Activated T-cell treated with anti-CD3 and anti-CD28 coated beads, Interleukin-2, amount 50 U/mL, for 72 hours (primary cell): ENCODE results near the gene NRG3. TPM values are rescaled to one million over a fixed set of nuclear protein-coding genes. Genes with fewer than 3 reads are reported as not detected.

Experiments used
- ATAC-seq, 2 donors: fragments of 150-1000 bp; cut with Tn5 transposase; replicated peaks in 1 of 2; 2 replicates each; pipeline ENCODE4 v1.10.0; 2021; ENCODE audit warnings: moderate library complexity in 2 of 2, mild to moderate bottlenecking in 1 of 2
- DNase-seq, 2 donors: peaks; one replicate each; pipeline ENCODE4 v3.0.0; 2021 to 2022; ENCODE audit warnings: mixed read lengths in 1 of 2
- H3K27ac Mint-ChIP-seq: one replicate; pipeline ENCODE4 v1.8.0; 2022; ENCODE audit warnings: mild to moderate bottlenecking, moderate library complexity, mixed read lengths
- H3K27me3 Mint-ChIP-seq: one replicate; pipeline ENCODE4 v1.8.0; 2022; ENCODE audit warnings: low read depth, mixed read lengths
- H3K36me3 Mint-ChIP-seq, 2 donors: one replicate each; pipeline ENCODE4 v1.8.0; 2022; ENCODE audit warnings: mixed read lengths in 2 of 2, mild to moderate bottlenecking in 1 of 2; ENCODE audit not compliant: insufficient read depth in 2 of 2
- H3K4me1 Mint-ChIP-seq: one replicate; pipeline ENCODE4 v1.8.0; 2022; ENCODE audit warnings: low read depth, mixed read lengths
- H3K4me3 Mint-ChIP-seq, 2 donors: one replicate each; pipeline ENCODE4 v1.8.0; 2022; ENCODE audit warnings: mild to moderate bottlenecking in 2 of 2, mixed read lengths in 2 of 2, moderate library complexity in 2 of 2
- H3K9me3 Mint-ChIP-seq, 2 donors: one replicate each; pipeline ENCODE4 v1.8.0; 2022; ENCODE audit warnings: mixed read lengths in 2 of 2
- total RNA-seq, 2 donors: library from RNA; stranded (reverse); gene quantifications; one replicate each; pipeline ENCODE4 v1.2.3, GENCODE V29; 2022

Gene NRG3
- total RNA-seq, 2 donors from 2014 or later = not detected

DNA sequence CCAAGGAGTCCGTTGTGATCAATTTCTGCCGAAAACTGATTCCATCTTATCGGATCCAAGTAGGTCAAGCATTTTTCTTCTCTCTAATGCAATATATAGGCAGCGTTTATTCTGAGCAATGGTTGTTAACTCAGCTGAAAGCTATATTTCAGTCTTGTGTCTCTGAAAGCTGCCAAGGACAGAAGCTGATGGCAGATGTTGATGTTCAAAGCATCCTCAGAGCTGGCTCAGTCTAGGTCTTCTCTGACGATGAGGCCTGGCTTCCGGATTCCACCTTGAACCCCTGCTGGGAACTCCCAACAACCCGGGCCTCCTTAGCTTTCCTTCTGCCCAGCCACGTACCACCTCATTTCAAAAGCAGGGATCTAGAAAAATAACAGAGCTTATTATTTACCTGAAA lies 863.6 kb downstream of the NRG3 start:
- H3K4me3 Mint-ChIP-seq = no peak overlapping the region
- no peaks in the 10 kb centered on the region for H3K4me1 Mint-ChIP-seq
- no peak for ATAC-seq
- no peak overlapping the region for H3K27ac Mint-ChIP-seq
- no peak for DNase-seq
- H3K9me3 Mint-ChIP-seq = peaks cover 2 to 5% of the 10 kb centered on the region in 2 donors
- H3K36me3 Mint-ChIP-seq = no peaks in the 10 kb centered on the region
- no peaks in the 10 kb centered on the region for H3K27me3 Mint-ChIP-seq

DNA sequence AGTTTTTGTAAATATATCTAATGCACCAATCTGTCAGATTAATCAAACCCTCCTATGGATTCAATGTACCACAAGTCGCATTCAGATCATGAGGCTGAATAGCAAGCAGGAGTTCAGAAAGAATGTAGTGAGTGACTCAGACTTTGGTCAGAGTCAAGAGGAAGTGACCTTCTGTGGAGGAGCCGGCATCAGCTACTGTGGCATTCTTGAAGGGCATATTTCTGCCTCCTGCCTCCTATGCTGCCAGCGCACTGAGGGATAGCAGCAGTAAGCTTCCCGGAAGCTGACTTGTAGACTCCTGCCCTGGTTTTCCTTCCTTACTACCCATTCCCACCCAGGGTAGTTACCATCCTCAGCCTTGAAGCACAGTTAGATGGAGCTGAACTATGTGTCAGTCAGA lies 867.5 kb downstream of the NRG3 start:
- Mint-ChIP-seq H3K4me1 (no peaks in the 10 kb centered on the region), H3K36me3 (no peaks in the 10 kb centered on the region), H3K9me3 (peaks cover 1% of the 10 kb centered on the region in 2 donors), H3K27me3 (no peaks in the 10 kb centered on the region), H3K4me3 (no peak overlapping the region), H3K27ac (no peak overlapping the region)
- ATAC-seq (no peak), DNase-seq (no peak)

- H3K36me3 Mint-ChIP-seq = no peaks in the 10 kb centered on the region
- ATAC-seq = no peak
- DNase-seq = no peak
These were observed 867.9 kb downstream of the NRG3 start for GRCh38 chr10:82742898-82743297.

GRCh38 chr10:82750538-82750937 lies 875.5 kb downstream of the NRG3 start:
- ATAC-seq (no peak), DNase-seq (no peak)
- H3K27ac Mint-ChIP-seq = no peak overlapping the region
- no peaks in the 10 kb centered on the region for H3K4me1 Mint-ChIP-seq
- H3K27me3 Mint-ChIP-seq = no peaks in the 10 kb centered on the region
- no peaks in the 10 kb centered on the region for H3K9me3 Mint-ChIP-seq
- no peaks in the 10 kb centered on the region for H3K36me3 Mint-ChIP-seq
- H3K4me3 Mint-ChIP-seq = no peak overlapping the region

More at GRCh38 chr10:82742898-82743297, 867.9 kb downstream of the NRG3 start:
- no peaks in the 10 kb centered on the region for H3K27me3 Mint-ChIP-seq
- H3K27ac Mint-ChIP-seq = no peak overlapping the region
- no peaks in the 10 kb centered on the region for H3K4me1 Mint-ChIP-seq
- peaks cover 1% of the 10 kb centered on the region in 2 donors for H3K9me3 Mint-ChIP-seq
- no peak overlapping the region for H3K4me3 Mint-ChIP-seq

DNA sequence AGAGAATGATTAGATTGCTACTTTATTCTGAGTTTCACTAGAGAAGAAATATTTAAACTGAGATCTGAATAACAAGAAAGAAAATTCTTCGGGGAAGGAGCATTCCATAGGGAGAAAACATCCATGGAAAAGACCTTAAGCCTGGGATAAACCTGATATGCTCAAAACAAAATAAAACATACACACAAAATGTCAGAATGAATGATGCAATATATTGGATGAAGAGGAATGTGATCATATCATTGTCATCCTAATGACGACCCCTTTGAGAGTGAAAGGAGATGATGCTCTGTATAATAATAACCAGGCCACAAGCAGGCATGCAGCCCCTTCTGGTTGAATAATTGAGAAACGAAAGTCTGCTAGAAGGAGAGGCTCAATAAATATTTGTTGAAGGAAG lies 882.4 kb downstream of the NRG3 start:
- Mint-ChIP-seq H3K4me3 (no peak overlapping the region), H3K4me1 (no peaks in the 10 kb centered on the region), H3K27me3 (no peaks in the 10 kb centered on the region), H3K9me3 (peaks cover 0 to 3% of the 10 kb centered on the region in 2 donors), H3K27ac (no peak overlapping the region), H3K36me3 (no peaks in the 10 kb centered on the region)
- DNase-seq = no peak
- no peak for ATAC-seq

DNA sequence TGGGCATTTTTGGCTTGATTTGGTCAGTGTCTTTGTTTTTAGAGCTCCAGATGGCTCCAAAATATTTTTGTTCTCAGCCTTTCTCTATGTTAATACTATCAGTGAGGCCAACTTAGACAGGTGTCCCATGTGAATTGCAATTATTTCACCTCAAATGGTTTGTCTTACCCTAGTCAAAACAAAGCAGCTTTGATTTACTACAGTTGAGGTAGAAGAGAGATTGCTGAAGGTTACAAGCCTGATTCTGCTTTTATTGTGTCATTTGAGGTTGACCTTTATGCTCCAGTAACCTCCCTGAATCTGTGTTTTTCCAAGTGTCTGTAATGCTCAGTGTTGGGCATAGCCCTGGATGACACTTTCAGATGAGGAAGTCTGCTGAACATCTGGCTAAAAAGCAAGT lies 882.9 kb downstream of the NRG3 start:
- H3K4me1 Mint-ChIP-seq = no peaks in the 10 kb centered on the region
- DNase-seq (no peak), ATAC-seq (no peak)
- no peak overlapping the region for H3K27ac Mint-ChIP-seq
- H3K4me3 Mint-ChIP-seq = no peak overlapping the region
- peaks cover 0 to 3% of the 10 kb centered on the region in 2 donors for H3K9me3 Mint-ChIP-seq
- no peaks in the 10 kb centered on the region for H3K27me3 Mint-ChIP-seq
- no peaks in the 10 kb centered on the region for H3K36me3 Mint-ChIP-seq

GRCh38 chr10:82759050-82759449 lies 884.1 kb downstream of the NRG3 start:
- peaks cover 0 to 3% of the 10 kb centered on the region in 2 donors for H3K9me3 Mint-ChIP-seq
- no peak overlapping the region for H3K27ac Mint-ChIP-seq
- H3K36me3 Mint-ChIP-seq = no peaks in the 10 kb centered on the region
- ATAC-seq = no peak
- H3K27me3 Mint-ChIP-seq = no peaks in the 10 kb centered on the region
- H3K4me1 Mint-ChIP-seq = no peaks in the 10 kb centered on the region
- no peak overlapping the region for H3K4me3 Mint-ChIP-seq
- DNase-seq = no peak

GRCh38 chr10:82762641-82763040 lies 887.6 kb downstream of the NRG3 start:
- H3K9me3 Mint-ChIP-seq = peaks cover 2 to 3% of the 10 kb centered on the region in 2 donors

GRCh38 chr10:82768040-82768439 lies 893.0 kb downstream of the NRG3 start:
- no peaks in the 10 kb centered on the region for H3K27me3 Mint-ChIP-seq
- DNase-seq (no peak), ATAC-seq (no peak)
- no peaks in the 10 kb centered on the region for H3K4me1 Mint-ChIP-seq
- no peak overlapping the region for H3K4me3 Mint-ChIP-seq
- H3K36me3 Mint-ChIP-seq = no peaks in the 10 kb centered on the region
- H3K27ac Mint-ChIP-seq = no peak overlapping the region
- peaks cover 0 to 2% of the 10 kb centered on the region in 2 donors for H3K9me3 Mint-ChIP-seq

More at GRCh38 chr10:82762641-82763040, 887.6 kb downstream of the NRG3 start:
- Mint-ChIP-seq H3K27me3 (no peaks in the 10 kb centered on the region), H3K4me3 (no peak overlapping the region), H3K4me1 (no peaks in the 10 kb centered on the region), H3K27ac (no peak overlapping the region), H3K36me3 (no peaks in the 10 kb centered on the region)
- ATAC-seq (no peak), DNase-seq (no peak)

DNA sequence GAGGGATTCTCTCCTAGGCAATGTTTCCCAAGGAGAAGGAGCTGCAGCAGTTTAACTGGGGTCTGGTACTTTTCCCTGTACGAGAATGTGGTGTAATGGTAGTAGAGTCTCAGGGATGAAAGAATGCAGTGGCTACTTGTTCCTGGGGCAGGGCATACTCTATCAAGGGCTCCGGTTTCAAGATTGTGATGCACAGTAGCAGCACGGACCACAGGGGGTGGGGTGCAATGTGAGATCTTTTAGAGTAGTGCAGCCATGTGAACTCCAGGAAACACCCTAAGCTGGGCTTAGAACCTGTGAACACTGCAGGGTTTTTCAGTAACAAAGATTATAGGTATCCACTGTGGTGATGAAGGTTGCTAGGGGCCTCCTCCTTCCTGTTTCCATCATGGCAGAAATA lies 903.9 kb downstream of the NRG3 start:
- ATAC-seq = no peak
- Mint-ChIP-seq H3K4me3 (no peak overlapping the region), H3K36me3 (peaks cover 0 to 1% of the 10 kb centered on the region in 2 donors), H3K27ac (no peak overlapping the region), H3K4me1 (no peaks in the 10 kb centered on the region), H3K9me3 (peaks cover 5 to 13% of the 10 kb centered on the region in 2 donors), H3K27me3 (no peaks in the 10 kb centered on the region)
- no peak for DNase-seq

DNA sequence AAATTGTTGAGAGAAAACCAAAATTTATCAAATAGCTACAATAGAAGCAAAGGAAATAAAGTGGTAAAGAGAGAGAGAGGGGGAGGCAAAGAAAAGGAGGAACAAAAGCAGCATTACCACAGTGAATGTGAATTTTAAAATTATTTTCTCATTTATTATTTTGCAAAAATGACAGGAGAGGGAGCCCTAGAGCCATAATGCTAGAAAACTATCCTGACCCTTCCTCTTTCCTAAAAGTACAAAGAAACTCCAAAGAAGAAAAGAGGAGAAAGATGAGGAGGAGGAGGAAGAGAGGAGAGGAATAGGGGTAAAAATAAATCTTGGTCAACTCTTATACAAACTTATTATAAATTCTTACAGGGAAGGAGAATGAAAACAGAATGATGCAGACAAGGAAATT lies 921.5 kb downstream of the NRG3 start:
- no peak overlapping the region for H3K4me3 Mint-ChIP-seq
- H3K27ac Mint-ChIP-seq = no peak overlapping the region
- no peaks in the 10 kb centered on the region for H3K4me1 Mint-ChIP-seq
- no peak for DNase-seq
- peaks cover 0 to 7% of the 10 kb centered on the region in 2 donors for H3K9me3 Mint-ChIP-seq
- H3K36me3 Mint-ChIP-seq = no peaks in the 10 kb centered on the region
- no peak for ATAC-seq
- H3K27me3 Mint-ChIP-seq = no peaks in the 10 kb centered on the region

- DNase-seq (no peak), ATAC-seq (no peak)
- H3K27me3 Mint-ChIP-seq = no peaks in the 10 kb centered on the region
- H3K4me1 Mint-ChIP-seq = no peaks in the 10 kb centered on the region
- no peak overlapping the region for H3K27ac Mint-ChIP-seq
- H3K4me3 Mint-ChIP-seq = no peak overlapping the region
- H3K9me3 Mint-ChIP-seq = peaks cover 2 to 4% of the 10 kb centered on the region in 2 donors
- no peaks in the 10 kb centered on the region for H3K36me3 Mint-ChIP-seq
These were observed 926.3 kb downstream of the NRG3 start for GRCh38 chr10:82801289-82801688.

DNA sequence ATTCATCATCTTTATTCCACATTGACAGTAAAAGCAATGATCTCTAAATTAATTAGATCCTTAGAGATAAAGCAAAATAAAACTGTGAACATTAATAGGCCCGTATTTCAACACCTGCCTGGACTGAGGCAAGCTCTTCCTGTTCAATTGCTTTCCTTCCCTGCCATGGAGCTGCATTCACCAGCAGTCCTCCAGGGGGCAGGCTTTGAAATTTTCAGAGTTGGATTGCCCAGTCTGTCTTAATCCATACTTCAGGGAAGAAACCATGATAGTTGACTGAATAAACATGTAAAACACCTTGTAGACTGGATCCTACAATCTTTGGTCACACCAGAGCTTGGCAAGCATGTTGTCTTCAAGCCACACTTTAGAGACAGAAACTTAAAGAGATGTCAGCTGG lies 936.6 kb downstream of the NRG3 start:
- H3K4me1 Mint-ChIP-seq = no peaks in the 10 kb centered on the region
- no peak overlapping the region for H3K4me3 Mint-ChIP-seq
- DNase-seq = no peak
- ATAC-seq = no peak
- H3K36me3 Mint-ChIP-seq = no peaks in the 10 kb centered on the region
- no peaks in the 10 kb centered on the region for H3K27me3 Mint-ChIP-seq
- peaks cover 0 to 4% of the 10 kb centered on the region in 2 donors for H3K9me3 Mint-ChIP-seq
- no peak overlapping the region for H3K27ac Mint-ChIP-seq

- ATAC-seq = no peak
- Mint-ChIP-seq H3K27me3 (no peaks in the 10 kb centered on the region), H3K9me3 (peaks cover 0 to 3% of the 10 kb centered on the region in 2 donors), H3K27ac (no peak overlapping the region), H3K36me3 (peaks cover 0 to 1% of the 10 kb centered on the region in 2 donors), H3K4me3 (no peak overlapping the region), H3K4me1 (no peaks in the 10 kb centered on the region)
- no peak for DNase-seq
These were observed 938.9 kb downstream of the NRG3 start for GRCh38 chr10:82813856-82814255.
